Amniotic epithelial cell (primary cell): ENCODE results near the gene DNAH8.
"Not testable (repeated sequence)": the region's sequence is repeated elsewhere in the genome, so short reads cannot be mapped to it uniquely, and the experiment has no call there.

ENCODE experiments used
- DNase-seq: peaks from one replicate; pipeline ENCODE4 v3.0.0-alpha.2; 2010; ENCODE audit warnings: low read depth

The DNAH8 gene

DNA sequence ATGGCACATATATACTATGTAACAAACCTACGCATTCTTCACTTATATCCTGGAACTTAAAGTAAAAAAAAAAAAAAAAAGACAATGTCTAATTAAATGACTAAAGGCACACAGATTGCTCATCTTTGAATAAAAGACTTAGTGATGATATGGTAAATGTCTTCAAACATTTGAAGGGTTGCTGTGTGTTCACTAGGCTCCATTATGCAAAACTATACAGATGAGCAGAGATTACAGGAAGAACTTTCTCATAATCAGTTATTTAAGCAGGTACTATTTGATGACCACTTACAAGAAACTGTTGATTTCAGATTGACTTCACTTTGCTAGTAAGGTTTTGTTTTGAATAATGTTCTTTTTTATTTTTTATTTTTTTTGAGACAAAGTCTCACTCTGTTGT is 34.4 kb downstream of the DNAH8 start:
- DNase-seq, result no peak

- no peak for DNase-seq
These were observed 36.0 kb downstream of the DNAH8 start for GRCh38 chr6:38750968-38751615.

DNA sequence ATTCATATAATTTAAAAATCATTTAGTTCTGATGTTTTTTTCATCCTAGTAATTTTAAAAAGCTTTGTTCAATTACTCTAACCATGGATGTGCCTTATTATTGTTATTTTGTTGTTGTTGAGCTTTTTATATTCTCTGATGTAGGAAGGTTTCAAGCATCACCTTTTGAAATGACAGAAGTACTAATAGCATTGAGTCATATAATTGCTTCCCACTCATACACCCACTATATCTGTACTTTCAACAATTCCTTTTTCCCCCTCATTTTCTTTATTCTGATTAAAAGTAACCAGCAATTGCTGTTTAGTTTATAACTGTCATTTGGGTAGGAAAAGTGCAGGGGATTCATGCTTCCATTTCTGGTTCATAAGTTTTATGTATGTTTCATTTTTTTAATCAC is 38.6 kb downstream of the DNAH8 start:
- DNase-seq, result no peak

- no peak for DNase-seq
These were observed 40.1 kb downstream of the DNAH8 start for GRCh38 chr6:38755207-38755606.

GRCh38 chr6:38755874-38756273 is 40.8 kb downstream of the DNAH8 start:
- no peak for DNase-seq

DNA sequence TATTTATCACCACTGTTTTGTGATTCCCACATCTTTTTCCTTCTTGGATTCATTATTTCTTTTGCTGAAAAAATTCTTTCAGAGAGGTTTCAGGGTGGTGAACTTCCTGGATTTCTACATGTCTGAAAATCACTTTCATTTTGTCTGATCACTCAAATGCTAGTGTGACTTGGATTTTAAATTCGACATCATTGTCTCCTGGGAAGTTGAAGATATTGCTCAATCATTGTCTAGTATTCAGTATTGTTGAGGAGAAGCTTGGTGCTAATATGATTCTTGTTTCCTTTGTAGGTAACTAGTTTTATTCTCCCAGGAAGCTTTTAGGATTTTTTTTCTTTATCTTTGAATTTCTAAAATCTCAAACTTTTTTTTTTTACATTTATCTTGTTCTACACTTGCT is 45.0 kb downstream of the DNAH8 start:
- DNase-seq, result no peak

DNA sequence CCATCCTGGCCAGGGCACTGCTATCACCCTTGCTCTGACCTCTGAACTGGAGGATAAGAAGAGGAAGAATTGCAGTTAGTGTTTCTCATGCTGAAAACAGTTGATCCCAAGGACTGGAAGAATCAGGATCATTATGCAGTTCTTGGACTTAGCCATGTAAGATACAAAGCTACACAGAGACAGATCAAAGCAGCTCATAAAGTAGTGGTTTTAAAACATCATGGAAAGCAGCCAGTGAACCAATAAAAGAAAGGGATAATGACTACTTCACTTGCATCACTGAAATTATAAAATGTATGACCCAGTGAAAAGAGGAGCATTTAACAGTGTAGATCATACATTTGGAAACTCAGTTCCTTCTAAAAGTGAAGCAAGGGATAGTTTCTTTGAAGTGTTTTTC is 47.7 kb downstream of the DNAH8 start:
- DNase-seq, result no peak

- DNase-seq, result no peak
These were observed 52.4 kb downstream of the DNAH8 start for GRCh38 chr6:38767560-38767959.

DNA sequence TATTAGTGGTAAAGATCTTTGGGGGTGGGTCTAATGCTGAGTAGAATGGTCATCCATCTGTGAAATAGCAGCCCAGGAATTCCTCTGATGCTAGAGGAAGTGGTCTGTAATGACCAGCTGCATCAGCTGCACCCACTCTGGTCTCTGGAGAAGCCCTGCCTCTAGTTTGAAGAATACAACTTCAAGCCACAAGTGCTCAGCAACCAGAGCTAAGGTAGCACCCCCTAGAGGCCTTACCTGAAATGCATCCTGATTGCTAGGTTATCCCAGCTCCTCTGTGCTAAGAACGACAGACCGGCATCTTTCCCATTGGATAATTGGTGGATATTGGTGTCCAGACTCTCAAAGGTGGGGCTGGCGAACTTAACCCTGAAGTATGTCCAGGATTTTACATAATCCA is 58.2 kb downstream of the DNAH8 start:
- peak; percentile 7 for DNase-seq

- DNase-seq, result no peak
These were observed 60.0 kb downstream of the DNAH8 start for GRCh38 chr6:38774929-38775707.

GRCh38 chr6:38775870-38776269 is 60.8 kb downstream of the DNAH8 start:
- DNase-seq, result no peak

GRCh38 chr6:38776515-38776914 is 61.4 kb downstream of the DNAH8 start:
- DNase-seq, result peak; percentile 82

DNA sequence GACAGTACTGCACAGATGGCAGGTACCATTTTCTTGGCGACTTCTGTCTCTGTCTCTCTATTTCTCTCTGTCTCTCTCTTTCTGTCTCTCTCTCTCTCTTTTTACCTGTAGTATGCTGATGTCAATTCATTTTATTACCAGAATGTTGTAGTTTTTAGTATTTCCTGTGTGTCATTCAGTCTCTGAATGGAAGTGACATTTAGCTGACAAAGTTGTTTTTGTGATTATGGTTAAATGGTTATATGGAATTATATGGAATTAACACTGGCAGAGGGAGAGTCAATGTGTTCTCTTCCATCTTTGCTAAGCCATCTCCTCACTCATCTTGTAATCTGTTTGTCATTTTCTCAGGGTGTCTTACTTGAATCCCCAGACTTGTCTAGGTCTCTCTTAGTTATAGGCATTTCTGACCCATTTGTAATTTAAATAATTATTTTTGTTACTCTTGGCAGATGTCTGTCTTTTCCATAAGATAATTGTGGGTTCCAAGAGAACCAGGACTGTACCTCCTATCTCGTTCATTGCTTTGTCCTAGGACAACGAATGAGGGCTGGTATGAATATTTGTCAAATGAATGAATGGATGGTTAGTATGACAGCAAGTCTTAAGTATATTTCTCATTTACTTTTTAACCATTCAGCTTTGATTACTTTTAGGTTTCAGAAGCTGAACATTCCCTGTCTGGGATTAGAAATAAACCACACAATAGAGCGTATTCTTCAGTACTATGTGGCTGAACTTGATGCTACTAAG is 64.4 kb downstream of the DNAH8 start:
- no peak for DNase-seq

GRCh38 chr6:38782616-38783015 is 67.5 kb downstream of the DNAH8 start:
- no peak for DNase-seq

GRCh38 chr6:38783443-38784228 is 68.5 kb downstream of the DNAH8 start:
- DNase-seq, result no peak

GRCh38 chr6:38784506-38785235 is 69.6 kb downstream of the DNAH8 start:
- DNase-seq, result no peak

DNA sequence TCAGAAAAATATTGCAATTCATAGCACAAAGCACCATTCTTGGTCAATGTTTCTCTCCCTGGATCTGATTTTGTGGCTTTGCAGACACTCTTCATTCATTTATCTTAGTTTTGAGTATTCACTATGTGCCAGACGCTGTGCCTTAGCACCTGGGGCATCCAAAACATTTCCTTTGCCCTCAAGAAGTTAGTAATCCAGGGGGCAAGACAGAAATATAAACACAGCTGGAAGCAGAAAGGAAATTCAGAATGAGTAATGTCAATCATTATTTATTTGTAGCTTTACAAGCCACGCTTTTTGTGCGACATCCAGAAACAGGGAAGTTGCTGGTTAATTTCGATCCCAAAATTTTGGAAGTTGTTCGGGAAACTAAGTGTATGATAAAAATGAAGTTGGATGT is 71.4 kb downstream of the DNAH8 start:
- DNase-seq, result no peak

DNA sequence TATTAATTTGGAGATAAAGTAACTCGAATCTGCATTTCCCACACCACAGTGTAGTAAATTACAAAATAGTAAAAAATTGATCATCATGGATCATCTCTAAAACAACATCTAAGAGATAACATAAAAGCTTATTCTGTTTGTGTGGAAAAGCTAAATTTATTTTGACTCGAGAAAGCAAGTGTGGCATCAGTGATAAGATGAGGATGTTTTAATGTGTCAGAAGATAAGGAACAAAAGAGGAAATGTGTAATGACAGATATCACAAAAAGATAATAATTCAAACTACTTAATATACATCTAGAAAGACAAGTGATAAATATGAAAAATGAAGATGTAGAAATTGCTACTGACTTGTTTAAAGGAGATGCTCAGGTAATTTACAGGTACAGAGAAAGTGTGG is 74.1 kb downstream of the DNAH8 start:
- no peak for DNase-seq

- no peak for DNase-seq
These were observed 77.2 kb downstream of the DNAH8 start for GRCh38 chr6:38792356-38792755.

DNA sequence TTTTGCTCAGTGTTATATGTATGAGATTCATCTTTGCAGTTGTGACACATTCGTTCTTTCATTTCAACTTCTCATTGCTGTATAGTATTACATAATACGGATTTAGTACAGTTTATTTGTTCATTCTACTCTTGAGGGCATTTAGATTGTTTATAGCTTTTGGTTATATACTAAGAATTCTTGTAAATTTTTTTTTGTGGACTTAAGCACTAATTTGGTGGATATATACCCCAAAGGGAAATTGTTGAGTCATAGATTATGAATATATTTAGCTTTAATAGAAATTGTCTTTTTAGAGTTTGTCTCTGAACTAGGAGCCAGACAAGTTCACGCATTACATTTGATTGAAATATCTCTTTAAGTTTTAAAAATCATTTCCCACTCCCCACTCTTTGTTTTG is 79.6 kb downstream of the DNAH8 start:
- no peak for DNase-seq

- DNase-seq, result no peak
These were observed 80.9 kb downstream of the DNAH8 start for GRCh38 chr6:38796006-38796405.

GRCh38 chr6:38796437-38796836 is 81.3 kb downstream of the DNAH8 start:
- not testable (repeated sequence) for DNase-seq
